DOHH2 (cell line): ENCODE results near the gene DPP10.

Source experiments
- H3F3A ChIP-seq: fragments of 200-600 bp; sonication (generic), shearing (Covaris generic); 2 replicates; pipeline ENCODE4 v1.6.0; 2016; ENCODE audit warnings: antibody characterized with exemption, mild to moderate bottlenecking; ENCODE audit not compliant: control insufficient read depth, insufficient read depth
- H3K27ac ChIP-seq: fragments of 200-600 bp; sonication (generic); 2 replicates; pipeline ENCODE4 v1.5.1; 2014; ENCODE audit warnings: low read depth, mild to moderate bottlenecking, low read length, moderate library complexity
- H3K27me3 ChIP-seq: fragments of 200-600 bp; sonication (generic); 2 replicates; pipeline ENCODE4 v1.6.1; 2014; ENCODE audit warnings: mild to moderate bottlenecking, low read length, mixed read lengths; ENCODE audit not compliant: control insufficient read depth
- H3K36me3 ChIP-seq: fragments of 200-600 bp; sonication (generic); 2 replicates; pipeline ENCODE4 v1.6.1; 2014; ENCODE audit warnings: mild to moderate bottlenecking, low read length, moderate library complexity, mixed read lengths; ENCODE audit not compliant: control insufficient read depth
- H3K4me1 ChIP-seq: fragments of 200-600 bp; sonication (generic); 2 replicates; pipeline ENCODE4 v1.6.1; 2014; ENCODE audit warnings: mild to moderate bottlenecking, low read length, mixed read lengths; ENCODE audit not compliant: control insufficient read depth
- H3K4me2 ChIP-seq: fragments of 200-600 bp; sonication (generic); 2 replicates; pipeline ENCODE4 v1.6.0; 2014; ENCODE audit warnings: mild to moderate bottlenecking, low read length, moderate library complexity
- H3K4me3 ChIP-seq: fragments of 200-600 bp; sonication (generic); 2 replicates; pipeline ENCODE4 v1.5.1; 2014; ENCODE audit warnings: mild to moderate bottlenecking, low read length, mixed read lengths
- H3K79me2 ChIP-seq: fragments of 200-600 bp; sonication (generic); 2 replicates; pipeline ENCODE4 v1.6.1; 2014; ENCODE audit warnings: mild to moderate bottlenecking, low read length, mixed read lengths; ENCODE audit not compliant: control insufficient read depth
- H3K9me2 ChIP-seq: fragments of 200-600 bp; sonication (generic); replicated peaks from 2 replicates; pipeline ENCODE4 v1.6.1; 2014; ENCODE audit warnings: mild to moderate bottlenecking, low read length, mixed read lengths; ENCODE audit not compliant: control insufficient read depth
- H3K9me3 ChIP-seq: fragments of 200-600 bp; sonication (generic); 2 replicates; pipeline ENCODE4 v1.6.1; 2014; ENCODE audit warnings: antibody characterized with exemption, low read length, mixed read lengths; ENCODE audit not compliant: control insufficient read depth, insufficient read depth
- H4K20me1 ChIP-seq: fragments of 200-600 bp; sonication (generic); 2 replicates; pipeline ENCODE4 v1.6.0; 2014; ENCODE audit warnings: low read depth, mild to moderate bottlenecking, antibody characterized with exemption, low read length, moderate library complexity; ENCODE audit not compliant: control insufficient read depth, insufficient read depth
- EZH2phosphoT487 ChIP-seq: fragments of 200-600 bp; sonication (generic); IDR thresholded peaks from 2 replicates; pipeline ENCODE4 v1.6.1; 2017; ENCODE audit warnings: borderline replicate concordance, mild to moderate bottlenecking, antibody characterized with exemption, low read length, moderate library complexity, mixed read lengths
- TF ChIP-seq, protein P1 (sequence below): fragments of 200-600 bp; sonication (generic); IDR thresholded peaks from one replicate; pipeline ENCODE4 v1.5.1; 2014; ENCODE audit warnings: antibody characterized with exemption, mild to moderate bottlenecking, low read depth, low read length; ENCODE audit not compliant: poor library complexity, severe bottlenecking

DPP10 gene

DNA sequence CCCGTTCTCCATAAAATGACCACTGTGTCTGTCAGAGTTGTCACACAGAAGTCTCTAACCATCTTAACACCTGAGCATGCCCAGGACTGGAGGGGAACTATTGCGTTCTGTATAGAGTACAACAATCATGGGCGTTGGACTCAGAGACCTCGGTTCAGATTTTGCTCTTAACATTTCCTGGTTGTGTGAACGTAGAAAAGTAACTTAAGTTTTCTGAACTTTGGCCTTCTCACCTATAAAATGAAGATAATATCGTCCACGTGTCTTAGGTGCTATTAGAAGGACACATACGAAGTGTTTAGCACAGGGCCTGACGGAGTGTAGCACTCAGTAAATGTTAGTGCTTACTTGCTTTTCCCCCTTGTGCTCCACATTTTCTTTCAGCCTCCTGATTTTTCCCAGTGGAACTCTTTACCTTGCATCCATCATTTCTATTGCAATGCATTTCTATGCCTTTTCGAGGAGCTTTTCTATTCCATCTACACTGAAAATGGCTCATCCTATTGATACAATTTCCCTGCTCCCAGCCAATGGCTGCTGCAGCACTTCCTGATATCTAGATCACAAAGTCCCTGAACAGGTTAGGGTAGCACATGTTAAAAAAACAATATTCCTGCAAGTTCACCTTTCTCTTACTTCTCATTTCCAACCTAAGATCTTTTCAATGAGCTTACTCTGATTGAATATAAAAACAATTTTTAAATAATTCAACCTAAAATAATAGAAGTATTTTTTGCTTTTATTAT lies 22.7 kb downstream of the DPP10 start:
- no peak overlapping the region for H3K27ac ChIP-seq
- H3K36me3 ChIP-seq = no peaks in the 10 kb centered on the region
- H3K4me1 ChIP-seq = no peaks in the 10 kb centered on the region
- H3K9me2 ChIP-seq = no peaks in the 10 kb centered on the region
- no peaks in the 10 kb centered on the region for H3F3A ChIP-seq
- H3K79me2 ChIP-seq = no peaks in the 10 kb centered on the region
- no peak overlapping the region for H3K4me2 ChIP-seq
- H3K9me3 ChIP-seq = no peaks in the 10 kb centered on the region
- TF ChIP-seq, protein P1, sequence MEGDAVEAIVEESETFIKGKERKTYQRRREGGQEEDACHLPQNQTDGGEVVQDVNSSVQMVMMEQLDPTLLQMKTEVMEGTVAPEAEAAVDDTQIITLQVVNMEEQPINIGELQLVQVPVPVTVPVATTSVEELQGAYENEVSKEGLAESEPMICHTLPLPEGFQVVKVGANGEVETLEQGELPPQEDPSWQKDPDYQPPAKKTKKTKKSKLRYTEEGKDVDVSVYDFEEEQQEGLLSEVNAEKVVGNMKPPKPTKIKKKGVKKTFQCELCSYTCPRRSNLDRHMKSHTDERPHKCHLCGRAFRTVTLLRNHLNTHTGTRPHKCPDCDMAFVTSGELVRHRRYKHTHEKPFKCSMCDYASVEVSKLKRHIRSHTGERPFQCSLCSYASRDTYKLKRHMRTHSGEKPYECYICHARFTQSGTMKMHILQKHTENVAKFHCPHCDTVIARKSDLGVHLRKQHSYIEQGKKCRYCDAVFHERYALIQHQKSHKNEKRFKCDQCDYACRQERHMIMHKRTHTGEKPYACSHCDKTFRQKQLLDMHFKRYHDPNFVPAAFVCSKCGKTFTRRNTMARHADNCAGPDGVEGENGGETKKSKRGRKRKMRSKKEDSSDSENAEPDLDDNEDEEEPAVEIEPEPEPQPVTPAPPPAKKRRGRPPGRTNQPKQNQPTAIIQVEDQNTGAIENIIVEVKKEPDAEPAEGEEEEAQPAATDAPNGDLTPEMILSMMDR = no peak
- TF ChIP-seq EZH2phosphoT487 = no peak
- no peaks in the 10 kb centered on the region for H3K27me3 ChIP-seq
- H4K20me1 ChIP-seq = no peaks in the 10 kb centered on the region
- no peak overlapping the region for H3K4me3 ChIP-seq

DNA sequence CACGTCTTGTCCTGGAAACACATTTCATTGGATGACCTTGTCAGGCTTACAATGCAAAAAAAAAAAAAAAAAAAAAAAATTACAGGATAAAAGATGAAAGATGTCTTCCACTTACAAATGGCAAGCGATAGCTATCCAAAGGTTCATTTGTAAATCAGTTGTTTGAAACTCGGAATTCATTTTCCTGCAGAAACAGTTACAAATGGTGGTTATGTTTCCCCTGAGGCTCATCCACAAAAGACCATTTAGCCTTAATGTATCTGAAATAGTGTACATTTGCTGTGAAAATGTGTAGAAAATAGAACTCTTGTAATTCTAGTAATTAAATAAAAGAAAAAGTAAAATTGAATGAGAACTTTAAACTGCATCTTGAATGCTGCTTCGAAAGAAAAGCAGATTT lies 25.9 kb downstream of the DPP10 start:
- Histone ChIP-seq H3K27me3 (no peaks in the 10 kb centered on the region), H3K36me3 (no peaks in the 10 kb centered on the region), H3K9me3 (no peaks in the 10 kb centered on the region), H3K4me3 (no peak overlapping the region), H3F3A (no peaks in the 10 kb centered on the region), H3K79me2 (no peaks in the 10 kb centered on the region), H3K9me2 (no peaks in the 10 kb centered on the region), H3K4me1 (no peaks in the 10 kb centered on the region), H4K20me1 (no peaks in the 10 kb centered on the region), H3K27ac (no peak overlapping the region), H3K4me2 (no peak overlapping the region)
- TF ChIP-seq, protein P1 = no peak
- TF ChIP-seq EZH2phosphoT487 = no peak

DNA sequence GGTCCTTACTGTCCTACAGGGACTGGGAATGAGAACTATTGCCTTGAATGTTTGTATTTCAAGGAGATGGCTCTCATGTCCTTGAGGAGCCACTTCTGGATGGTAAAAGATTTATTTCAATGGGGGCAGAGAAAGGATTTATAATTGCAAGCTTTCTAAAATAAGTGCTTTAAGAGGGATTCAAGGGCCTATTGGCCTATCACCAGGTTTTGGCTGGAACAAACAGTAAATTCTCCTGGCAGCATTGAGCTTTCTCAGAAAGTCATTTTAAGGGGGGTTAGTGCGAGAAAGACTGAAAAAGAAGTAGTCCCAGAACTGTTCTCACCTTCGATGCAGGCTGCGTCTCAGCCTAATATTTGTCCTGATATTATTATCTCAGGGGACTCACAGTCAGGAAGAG lies 29.8 kb downstream of the DPP10 start:
- Histone ChIP-seq H3K9me3 (no peaks in the 10 kb centered on the region), H4K20me1 (no peaks in the 10 kb centered on the region), H3K27ac (no peak overlapping the region), H3K9me2 (no peaks in the 10 kb centered on the region), H3F3A (no peaks in the 10 kb centered on the region), H3K4me3 (no peak overlapping the region), H3K79me2 (no peaks in the 10 kb centered on the region), H3K27me3 (no peaks in the 10 kb centered on the region), H3K4me2 (no peak overlapping the region), H3K36me3 (no peaks in the 10 kb centered on the region), H3K4me1 (no peaks in the 10 kb centered on the region)
- no peak for TF ChIP-seq EZH2phosphoT487
- TF ChIP-seq, protein P1 = no peak
